GM18867 (cell line): Measurements from ENCODE around the gene USP20.
"Not testable (repeated sequence)": the region's sequence is repeated elsewhere in the genome, so short reads cannot be mapped to it uniquely, and the experiment has no call there.

Source experiments
- ATAC-seq: cut with Tn5 transposase; IDR thresholded peaks from one replicate; pipeline ENCODE4 v1.9.1; 2021; ENCODE audit warnings: mild to moderate bottlenecking, moderate library complexity; ENCODE audit not compliant: unreplicated experiment

Gene USP20

DNA sequence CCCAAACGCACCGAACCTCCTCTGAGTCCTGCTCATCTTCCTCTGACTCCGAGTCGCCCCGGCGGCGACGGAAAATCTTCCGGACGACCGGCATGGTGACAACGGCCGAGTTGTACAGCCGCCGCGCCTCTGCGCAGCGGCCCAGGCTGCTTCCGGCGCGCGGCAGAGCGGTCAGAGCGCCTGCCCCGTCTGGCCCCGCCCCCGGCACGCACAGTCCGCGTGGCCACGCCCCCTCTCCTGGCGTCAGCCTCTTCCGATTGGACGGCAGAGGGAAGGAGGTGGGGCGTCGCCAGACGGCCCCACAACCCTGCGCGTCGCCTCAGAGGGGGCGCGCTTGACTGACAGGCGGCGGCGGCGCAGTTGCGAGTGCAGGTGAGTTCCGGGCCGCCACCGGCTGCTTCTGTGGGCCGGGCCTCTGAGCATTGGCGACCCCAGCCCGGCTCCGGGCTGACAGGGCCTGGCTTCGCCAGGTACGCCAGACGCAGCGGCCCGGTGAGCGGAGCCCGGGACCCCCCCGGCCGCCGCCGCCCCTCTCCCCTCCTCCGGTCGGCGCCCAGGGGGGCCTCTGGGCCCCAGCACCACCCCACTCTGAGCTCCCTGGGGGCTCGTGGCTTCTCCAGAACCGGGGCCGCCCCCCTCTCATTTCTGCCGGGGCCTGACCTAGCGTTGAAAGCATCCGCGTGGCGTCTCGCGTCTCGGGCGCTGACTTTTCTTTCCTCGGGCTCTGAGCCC lies at the start of gene USP20, which contains the start of gene C9orf78:
Gene USP20, plus strand, starts transcription at position 331 of the 732 bp plus-strand sequence. CDS start 17,098 bp downstream, outside the sequence.
Gene C9orf78, minus strand, starts transcription at position 148 of the 732 bp plus-strand sequence. Its CDS starts 54 bp downstream, at position 94.
- peak; percentile 92 for ATAC-seq

- no peak for ATAC-seq
Measured at GRCh38 chr9:129785866-129786265, 49.4 kb upstream of the USP20 start.

- no peak for ATAC-seq
Measured at GRCh38 chr9:129786481-129786880, 48.8 kb upstream of the USP20 start.

- no peak for ATAC-seq
Measured at GRCh38 chr9:129794549-129794948, 40.7 kb upstream of the USP20 start.

DNA sequence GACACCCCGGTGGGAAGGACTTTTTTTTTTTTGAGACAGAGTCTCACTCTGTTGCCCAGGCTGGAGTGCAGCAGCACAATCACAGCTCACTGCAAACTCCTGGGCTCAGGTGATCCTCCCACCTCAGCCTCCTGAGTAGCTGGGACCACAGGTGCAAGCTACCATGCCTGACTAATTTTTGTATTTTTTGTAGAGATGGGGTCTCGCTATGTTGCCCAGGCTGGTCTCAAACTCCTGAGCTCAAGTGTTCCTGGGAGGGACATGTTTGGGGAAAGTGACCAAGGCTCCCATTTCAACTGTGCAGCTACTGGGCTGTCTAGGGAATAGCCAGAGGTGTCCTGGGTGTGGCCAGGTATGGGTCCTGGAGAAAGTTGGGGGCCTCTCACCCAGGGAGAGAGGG lies 39.2 kb upstream of the USP20 start:
- ATAC-seq = not testable (repeated sequence)

DNA sequence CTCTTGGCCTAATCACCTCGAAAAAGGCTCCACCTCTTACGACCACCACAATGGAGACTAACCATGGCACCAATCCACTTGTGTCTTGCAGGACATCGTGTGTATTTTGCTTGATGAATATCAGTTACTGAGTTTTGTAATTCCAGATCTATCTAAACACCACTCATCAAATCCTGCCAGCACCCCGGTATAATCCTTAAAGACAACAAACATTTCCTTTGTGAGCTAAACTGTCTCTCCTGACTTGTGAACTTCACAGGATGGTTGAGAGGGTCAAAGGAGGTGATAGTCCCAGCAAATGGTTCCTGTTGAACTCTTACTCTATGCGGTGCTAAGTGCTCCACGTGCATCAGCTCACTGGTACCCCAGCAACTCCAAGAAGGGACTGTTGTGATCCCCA lies 36.3 kb upstream of the USP20 start:
- no peak for ATAC-seq

GRCh38 chr9:129801504-129801903 lies 33.8 kb upstream of the USP20 start:
- ATAC-seq = no peak

DNA sequence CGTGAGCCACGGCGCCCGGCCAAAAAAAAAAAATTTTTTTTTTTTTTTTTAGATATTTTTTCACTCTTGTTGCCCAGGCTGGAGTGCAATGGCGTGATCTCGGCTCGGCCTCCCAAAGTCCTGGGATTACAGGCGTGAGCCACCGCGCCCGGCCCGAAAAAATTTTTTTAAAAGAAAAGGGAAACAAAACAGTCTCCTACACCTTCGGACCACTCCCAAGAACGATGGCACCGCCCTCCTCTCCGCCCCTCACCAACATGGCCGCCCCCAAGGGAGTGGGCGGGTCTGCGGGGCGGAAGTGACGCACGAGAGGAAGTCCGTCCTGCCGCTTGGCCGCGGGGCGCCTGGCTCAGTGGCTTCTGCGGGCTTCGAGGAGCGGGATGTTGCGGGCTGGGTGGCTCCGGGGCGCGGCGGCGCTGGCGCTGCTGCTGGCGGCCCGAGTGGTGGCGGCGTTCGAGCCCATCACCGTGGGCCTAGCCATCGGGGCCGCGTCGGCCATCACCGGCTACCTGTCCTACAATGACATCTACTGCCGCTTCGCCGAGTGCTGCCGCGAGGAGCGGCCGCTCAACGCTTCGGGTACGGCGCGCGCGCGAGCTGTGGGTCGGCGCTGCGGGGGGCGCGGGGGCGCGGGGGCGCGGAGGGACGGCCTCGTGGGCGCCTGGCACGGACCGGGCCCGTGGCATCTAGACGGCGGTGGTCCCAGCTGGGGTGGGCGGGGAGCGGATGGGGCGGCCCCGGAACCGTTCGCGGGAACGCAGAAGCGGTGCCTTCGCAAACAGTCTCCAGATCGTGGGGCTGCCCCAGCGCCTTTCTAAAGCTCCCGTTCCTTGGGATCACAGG lies 32.2 kb upstream of the USP20 start, which contains the start of gene TOR1B:
Gene TOR1B, plus strand, starts transcription at position 352 of the 843 bp plus-strand sequence. Its CDS starts 29 bp downstream, at position 381.
- peak; percentile 89 for ATAC-seq

GRCh38 chr9:129803676-129804060 lies 31.6 kb upstream of the USP20 start:
- ATAC-seq = no peak

- ATAC-seq = no peak
Measured at GRCh38 chr9:129806061-129806460, 29.2 kb upstream of the USP20 start.

DNA sequence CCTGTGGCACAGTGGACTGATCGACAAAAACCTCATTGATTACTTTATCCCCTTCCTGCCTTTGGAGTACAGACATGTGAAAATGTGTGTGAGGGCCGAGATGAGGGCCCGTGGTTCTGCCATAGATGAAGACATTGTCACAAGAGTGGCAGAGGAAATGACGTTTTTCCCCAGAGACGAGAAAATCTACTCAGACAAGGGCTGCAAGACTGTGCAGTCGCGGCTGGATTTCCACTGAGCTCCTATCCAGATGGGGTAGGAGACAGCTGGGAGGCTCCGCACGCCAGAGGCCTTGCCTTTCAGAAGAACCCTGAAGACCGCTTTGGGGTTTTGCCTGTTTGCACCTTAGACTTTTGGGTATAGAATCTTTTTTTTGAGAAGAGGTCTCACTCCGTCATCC lies 25.9 kb upstream of the USP20 start:
- ATAC-seq = no peak

- ATAC-seq = no peak
Measured at GRCh38 chr9:129810116-129810515, 25.1 kb upstream of the USP20 start.

- ATAC-seq = no peak
Measured at GRCh38 chr9:129810788-129811187, 24.5 kb upstream of the USP20 start.

DNA sequence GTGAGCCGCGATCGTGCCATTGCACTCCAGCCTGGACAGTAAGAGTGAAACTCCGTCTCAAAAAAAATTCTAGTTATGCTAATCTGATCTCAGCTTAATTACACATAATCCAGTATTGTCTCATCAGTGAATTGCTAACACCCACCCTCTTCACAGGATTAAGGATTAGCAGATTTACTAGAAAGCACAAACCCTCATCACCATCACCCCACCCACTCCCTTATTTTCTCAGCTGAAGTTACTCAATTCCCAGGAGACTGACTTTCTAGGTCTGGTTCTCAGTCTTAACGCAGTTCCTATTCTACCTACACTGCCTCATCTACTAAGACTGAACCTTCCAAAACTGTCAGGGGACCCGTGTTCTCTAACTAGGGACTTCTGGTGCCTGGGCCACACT lies 23.3 kb upstream of the USP20 start:
- no peak for ATAC-seq

DNA sequence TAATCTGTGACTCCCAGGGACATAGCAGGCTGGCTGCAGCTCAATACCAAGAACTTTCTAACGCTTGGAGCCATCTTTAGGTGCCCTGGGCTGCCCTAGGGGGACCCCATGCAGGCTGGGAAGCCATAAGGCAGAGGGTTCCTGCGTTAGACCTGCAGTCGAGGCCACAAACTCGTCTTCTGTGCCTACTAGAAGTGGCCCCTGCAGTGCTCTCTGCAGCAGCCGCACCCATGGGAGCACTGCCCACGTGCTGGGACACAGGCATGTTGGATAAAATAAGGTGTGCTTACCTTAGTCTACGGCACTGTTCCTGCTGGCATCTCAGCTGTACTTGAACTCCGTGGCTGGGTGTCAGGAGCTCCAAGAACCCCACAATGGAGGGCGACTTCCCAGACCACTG lies 22.9 kb upstream of the USP20 start:
- no peak for ATAC-seq

GRCh38 chr9:129813661-129814060 lies 21.6 kb upstream of the USP20 start:
- ATAC-seq = no peak

- ATAC-seq = no peak
Measured at GRCh38 chr9:129814432-129815223, 20.6 kb upstream of the USP20 start.

- ATAC-seq = no peak
Measured at GRCh38 chr9:129815278-129815677, 20.0 kb upstream of the USP20 start.

DNA sequence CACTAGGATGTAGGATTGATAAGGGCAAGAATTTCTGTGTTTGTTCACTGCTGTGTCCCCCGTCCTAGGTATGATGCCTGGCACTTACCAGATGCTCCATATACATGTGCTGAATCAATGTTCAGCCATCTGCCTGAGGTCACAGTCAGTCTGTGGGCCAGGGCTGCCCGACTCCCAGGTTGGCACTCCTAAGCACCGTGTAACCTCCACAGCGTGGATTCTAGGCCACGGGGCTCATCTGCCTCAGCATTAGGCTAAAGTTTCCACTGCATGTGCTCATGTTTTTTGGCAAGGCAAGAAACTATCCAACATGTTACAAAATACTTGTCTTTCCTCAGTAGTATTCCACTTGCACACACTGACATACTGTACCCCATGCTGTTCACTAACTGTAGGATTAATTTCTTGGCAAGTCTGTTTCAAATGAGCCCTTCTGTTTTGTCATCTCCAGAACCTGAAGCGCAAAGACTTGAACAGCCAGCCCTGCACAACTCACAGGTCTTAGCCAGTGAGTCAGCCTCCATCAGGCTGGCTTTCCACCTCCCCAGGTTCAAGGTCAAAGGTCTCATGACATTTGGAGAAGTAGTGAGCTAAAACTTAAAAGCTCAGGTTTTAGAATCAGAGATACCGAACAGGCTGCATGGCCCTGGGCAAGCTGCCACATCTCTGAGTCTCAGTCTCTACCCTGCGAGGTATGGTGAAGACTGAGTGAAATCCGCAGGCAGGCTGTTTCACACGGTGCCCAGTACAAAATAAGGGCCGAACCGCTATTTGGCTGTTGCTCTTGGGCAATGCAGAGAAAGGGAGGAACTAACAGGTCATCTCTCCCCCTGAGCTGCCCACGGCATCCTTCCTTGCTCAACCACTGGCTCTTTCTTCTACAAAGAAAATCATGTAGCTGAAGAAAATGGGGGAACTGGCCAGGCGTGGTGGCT lies 18.5 kb upstream of the USP20 start:
- no peak for ATAC-seq
